ENCODE measurements around the gene EMC8. TPM values are rescaled to one million over a fixed set of nuclear protein-coding genes. Genes with fewer than 3 reads are reported as not detected.

Gene EMC8
- total RNA-seq, 1 donor from 2014 or later: 42.7 TPM

DNA sequence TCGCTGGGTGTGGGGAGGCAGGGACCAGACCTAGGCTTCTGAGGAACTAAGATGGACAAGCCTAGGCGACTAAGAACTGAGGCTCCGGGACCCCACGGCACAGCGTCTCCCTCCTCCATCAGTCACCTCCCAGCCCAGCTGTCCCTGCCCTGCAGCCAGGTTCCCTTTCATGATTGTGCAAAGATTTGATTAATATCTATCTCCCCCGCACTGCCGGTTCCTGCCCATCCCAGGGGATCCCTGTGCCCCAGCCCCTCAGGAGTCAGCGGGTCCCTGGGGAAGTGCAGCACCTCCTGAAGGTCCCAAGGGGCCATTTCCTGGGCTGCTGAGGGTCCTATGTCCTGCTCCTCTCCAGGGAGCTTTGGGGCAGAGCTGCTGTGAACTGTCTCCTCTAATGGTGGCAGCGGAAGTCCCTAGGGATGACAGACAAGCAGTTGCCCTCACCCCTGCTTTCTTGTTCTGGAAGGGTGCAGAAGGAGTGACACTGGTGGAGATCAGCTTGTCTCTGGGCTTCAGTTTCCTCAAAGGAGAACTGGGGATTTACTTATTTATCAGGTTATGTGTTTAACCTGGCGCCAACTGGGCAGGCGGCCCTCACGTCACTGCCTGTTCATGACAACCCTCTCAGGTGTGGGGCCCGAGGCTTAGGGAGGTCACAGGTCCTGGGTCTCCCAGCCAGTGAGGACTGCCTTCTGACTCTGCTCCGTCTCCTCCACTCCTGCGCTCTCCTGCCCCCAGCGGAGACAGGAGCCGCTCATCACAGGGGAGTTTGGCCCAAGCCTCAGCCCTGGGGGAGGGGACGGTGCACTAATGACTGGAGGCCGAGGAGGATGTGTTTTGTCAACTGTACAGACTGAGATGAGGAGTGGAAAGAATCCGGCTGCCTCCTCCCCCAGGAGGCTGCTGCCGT is 46.6 kb downstream of the EMC8 start:
- H3K9me3 Mint-ChIP-seq (ENCODE audit: unreplicated experiment): no peaks in the 10 kb centered on the region
- TF ChIP-seq, protein P1, sequence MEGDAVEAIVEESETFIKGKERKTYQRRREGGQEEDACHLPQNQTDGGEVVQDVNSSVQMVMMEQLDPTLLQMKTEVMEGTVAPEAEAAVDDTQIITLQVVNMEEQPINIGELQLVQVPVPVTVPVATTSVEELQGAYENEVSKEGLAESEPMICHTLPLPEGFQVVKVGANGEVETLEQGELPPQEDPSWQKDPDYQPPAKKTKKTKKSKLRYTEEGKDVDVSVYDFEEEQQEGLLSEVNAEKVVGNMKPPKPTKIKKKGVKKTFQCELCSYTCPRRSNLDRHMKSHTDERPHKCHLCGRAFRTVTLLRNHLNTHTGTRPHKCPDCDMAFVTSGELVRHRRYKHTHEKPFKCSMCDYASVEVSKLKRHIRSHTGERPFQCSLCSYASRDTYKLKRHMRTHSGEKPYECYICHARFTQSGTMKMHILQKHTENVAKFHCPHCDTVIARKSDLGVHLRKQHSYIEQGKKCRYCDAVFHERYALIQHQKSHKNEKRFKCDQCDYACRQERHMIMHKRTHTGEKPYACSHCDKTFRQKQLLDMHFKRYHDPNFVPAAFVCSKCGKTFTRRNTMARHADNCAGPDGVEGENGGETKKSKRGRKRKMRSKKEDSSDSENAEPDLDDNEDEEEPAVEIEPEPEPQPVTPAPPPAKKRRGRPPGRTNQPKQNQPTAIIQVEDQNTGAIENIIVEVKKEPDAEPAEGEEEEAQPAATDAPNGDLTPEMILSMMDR (IDR thresholded peaks at IDR 0.05; ENCODE audit: unreplicated experiment): no peak
- H3K4me1 Mint-ChIP-seq (ENCODE audit: unreplicated experiment): peaks cover 16% of the 10 kb centered on the region
- peak; percentile 42 for DNase-seq (ENCODE audit: low spot score)
- no peak overlapping the region for H3K4me3 Mint-ChIP-seq (ENCODE audit: unreplicated experiment)
- H3K27me3 Mint-ChIP-seq (ENCODE audit: unreplicated experiment): peaks cover 9% of the 10 kb centered on the region
- no peak overlapping the region for H3K27ac Mint-ChIP-seq (ENCODE audit: unreplicated experiment)
- peaks cover 3% of the 10 kb centered on the region for H3K36me3 Mint-ChIP-seq (ENCODE audit: low read depth, unreplicated experiment)

DNA sequence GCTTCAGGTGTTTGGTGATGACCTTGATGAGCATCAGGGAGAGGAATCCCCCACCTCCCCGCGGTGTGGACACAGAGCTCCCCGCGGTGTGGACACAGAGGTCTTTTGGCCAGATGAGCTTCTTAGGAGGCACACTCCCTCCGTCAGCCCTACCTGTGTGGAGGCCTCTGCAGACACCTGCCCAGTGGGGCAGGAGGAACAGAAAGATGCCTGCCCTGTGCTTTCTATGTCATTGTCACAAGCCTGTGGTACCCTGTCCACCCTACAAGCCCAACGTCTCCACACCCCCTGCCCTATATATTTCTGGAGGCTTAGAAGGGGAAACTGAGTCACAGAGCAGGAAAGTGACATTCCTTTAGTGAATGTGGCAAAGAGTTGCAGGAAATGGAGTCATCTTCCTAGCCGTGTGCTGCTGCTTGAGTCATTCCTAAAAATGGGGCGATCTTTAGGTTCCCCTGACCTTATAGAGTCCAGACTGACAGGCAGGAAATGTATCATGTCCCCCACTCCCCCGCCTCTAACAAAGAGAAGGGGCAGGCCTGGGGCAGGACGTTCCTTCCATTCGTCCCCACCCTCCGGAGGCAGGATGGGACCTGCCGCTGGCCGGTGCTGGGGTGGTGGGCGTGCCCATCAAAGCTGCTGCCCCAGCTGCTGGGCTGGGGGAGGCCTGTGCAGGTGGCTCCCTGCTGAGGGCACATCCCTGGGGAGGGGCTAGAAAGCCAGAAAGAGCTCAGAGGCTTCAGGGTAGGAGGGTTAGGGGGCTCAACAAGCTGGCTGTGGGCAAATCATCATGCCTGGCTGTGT is 47.4 kb downstream of the EMC8 start:
- Mint-ChIP-seq H3K27me3 (ENCODE audit: unreplicated experiment) (peaks cover 9% of the 10 kb centered on the region), H3K36me3 (ENCODE audit: low read depth, unreplicated experiment) (peaks cover 3% of the 10 kb centered on the region), H3K4me3 (ENCODE audit: unreplicated experiment) (peak overlapping the region; percentile 71), H3K4me1 (ENCODE audit: unreplicated experiment) (peaks cover 20% of the 10 kb centered on the region), H3K9me3 (ENCODE audit: unreplicated experiment) (no peaks in the 10 kb centered on the region), H3K27ac (ENCODE audit: unreplicated experiment) (no peak overlapping the region)
- TF ChIP-seq, protein P1 (IDR thresholded peaks at IDR 0.05; ENCODE audit: unreplicated experiment): no peak
- DNase-seq (ENCODE audit: low spot score): no peak

DNA sequence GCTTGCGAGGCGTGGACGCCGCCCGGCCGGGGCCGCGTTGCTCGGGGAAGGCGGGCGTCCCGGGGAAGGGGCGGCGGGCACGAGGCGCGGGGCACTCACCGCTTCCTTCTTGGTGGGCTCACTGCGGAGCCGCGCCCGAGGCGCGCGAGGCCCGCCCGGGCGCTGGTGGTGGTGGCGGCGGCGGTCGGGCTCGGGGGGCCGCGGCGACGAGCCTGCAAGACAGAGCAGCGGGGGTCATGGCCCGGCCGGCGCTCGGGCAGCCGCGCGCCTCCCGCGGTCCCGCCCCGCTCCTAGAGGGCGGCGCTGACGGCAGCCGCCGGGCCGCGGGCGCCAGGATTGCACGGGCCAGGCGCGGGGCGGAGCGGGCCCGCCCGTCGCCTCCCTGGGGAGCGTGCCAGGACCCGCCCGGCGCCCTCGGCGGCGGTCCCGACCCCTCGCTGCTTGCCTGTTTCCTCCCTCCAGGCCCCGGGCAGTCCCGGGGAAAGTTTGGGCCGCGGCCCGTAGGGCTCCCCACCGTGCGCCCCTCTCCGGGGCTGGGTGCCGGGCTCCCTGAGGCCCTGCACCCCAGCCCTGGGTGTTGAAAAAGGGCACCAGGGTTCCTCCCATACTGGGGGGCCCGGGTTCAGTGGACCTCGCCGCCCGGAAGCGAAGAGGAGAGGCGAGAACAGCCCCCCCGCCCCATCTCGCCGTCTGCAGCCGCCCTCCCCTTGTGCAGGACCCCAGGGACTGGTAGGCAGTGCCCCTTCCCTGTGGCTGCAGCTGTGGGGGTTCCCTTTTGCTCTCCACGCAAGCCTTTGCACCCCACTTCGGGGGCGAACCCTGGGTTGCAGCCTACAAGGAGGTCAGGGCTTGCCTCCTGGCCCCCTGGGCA is 48.3 kb downstream of the EMC8 start, which contains the start of gene C16orf74:
C16orf74 (minus strand) TSS at position 270 of the 871 bp plus-strand sequence. CDS start 15,879 bp downstream, outside the sequence.
- Mint-ChIP-seq H3K36me3 (ENCODE audit: low read depth, unreplicated experiment) (peaks cover 3% of the 10 kb centered on the region), H3K4me1 (ENCODE audit: unreplicated experiment) (peaks cover 26% of the 10 kb centered on the region), H3K27ac (ENCODE audit: unreplicated experiment) (no peak within 1 kb of the TSS), H3K9me3 (ENCODE audit: unreplicated experiment) (no peaks in the 10 kb centered on the region), H3K4me3 (ENCODE audit: unreplicated experiment) (peak within 1 kb of the TSS; percentile 89), H3K27me3 (ENCODE audit: unreplicated experiment) (peaks cover 6% of the 10 kb centered on the region)
- peak; percentile 31 for DNase-seq (ENCODE audit: low spot score)
- TF ChIP-seq, protein P1 (IDR thresholded peaks at IDR 0.05; ENCODE audit: unreplicated experiment): no peak

DNA sequence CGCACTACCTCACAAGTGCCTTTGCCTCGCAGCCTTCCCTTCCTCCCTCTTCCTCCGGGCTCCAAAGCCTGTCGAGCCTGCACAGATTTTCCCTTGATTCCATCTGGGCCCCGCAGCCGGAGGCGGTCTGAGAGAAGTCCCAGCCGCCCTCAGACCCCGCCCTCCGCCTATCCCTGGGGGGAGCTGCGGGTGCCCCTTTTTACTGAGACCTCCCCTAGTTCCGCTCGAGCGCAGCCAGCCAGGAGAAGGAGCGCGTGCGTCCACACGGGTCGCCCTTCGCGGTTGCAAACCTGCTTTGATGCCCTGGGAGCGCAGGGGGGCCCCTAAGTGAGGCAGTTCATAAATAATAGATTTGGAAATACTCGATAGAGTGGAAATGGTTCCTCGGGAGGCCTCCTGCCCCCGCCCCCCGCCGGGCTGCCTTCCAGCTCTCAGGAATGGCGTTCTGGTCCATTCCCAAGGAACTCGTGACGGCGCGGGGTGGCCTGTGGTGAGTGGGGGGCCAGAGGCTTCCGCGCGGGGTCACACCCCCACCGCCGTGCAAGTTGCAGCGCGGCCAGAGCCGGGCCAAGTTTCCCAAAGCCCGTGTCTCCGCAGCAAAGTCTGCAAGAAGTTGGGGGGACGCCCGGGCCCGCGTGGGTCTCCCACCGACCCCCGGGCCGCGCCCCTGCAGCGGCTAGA is 49.1 kb downstream of the EMC8 start:
- peak overlapping the region; percentile 89 for H3K4me3 Mint-ChIP-seq (ENCODE audit: unreplicated experiment)
- no peak for DNase-seq (ENCODE audit: low spot score)
- no peaks in the 10 kb centered on the region for H3K9me3 Mint-ChIP-seq (ENCODE audit: unreplicated experiment)
- H3K4me1 Mint-ChIP-seq (ENCODE audit: unreplicated experiment): peaks cover 26% of the 10 kb centered on the region
- TF ChIP-seq, protein P1 (IDR thresholded peaks at IDR 0.05; ENCODE audit: unreplicated experiment): no peak
- H3K36me3 Mint-ChIP-seq (ENCODE audit: low read depth, unreplicated experiment): peaks cover 3% of the 10 kb centered on the region
- H3K27ac Mint-ChIP-seq (ENCODE audit: unreplicated experiment): no peak overlapping the region
- H3K27me3 Mint-ChIP-seq (ENCODE audit: unreplicated experiment): peaks cover 6% of the 10 kb centered on the region

Data from endothelial cell (in vitro differentiated cells).